ENCODE results near the gene NIPBL. TPM values are rescaled to one million over a fixed set of nuclear protein-coding genes. Genes with fewer than 3 reads are reported as not detected.

Gene NIPBL
- total and polyA plus RNA-seq, 2 of the 8 experiments (the other 6 are each of a cell fraction or from before 2014, with no cell fraction given) = 21.1 to 53.5 TPM

GRCh38 chr5:37111426-37112382 lies 235.1 kb downstream of the NIPBL start:
- Histone ChIP-seq H3K56ac (replicated peaks; ENCODE audit: insufficient read length, low read depth, low read length) (no peak overlapping the region), H3K4me1 (replicated peaks in 1 of 4; ENCODE audit: control insufficient read depth in 3 of 4, insufficient read depth in 4 of 4, low read length in 3 of 4) (no peaks in the 10 kb centered on the region), H2AFZ (ENCODE audit: low read length) (no peak overlapping the region), H2BK20ac (ENCODE audit: low read length) (no peak overlapping the region), H3K79me2 (ENCODE audit: control insufficient read depth in 1 of 2, insufficient read depth in 2 of 2, low read length in 2 of 2) (no peaks in the 10 kb centered on the region), H2BK15ac (ENCODE audit: low read length) (no peak overlapping the region), H4K5ac (ENCODE audit: insufficient read length, low read depth, low read length) (no peak overlapping the region), H3K4me2 (ENCODE audit: insufficient read depth in 1 of 2, low read depth in 2 of 2, low read length in 2 of 2) (no peak overlapping the region), H3K36me3 (ENCODE audit: control insufficient read depth in 2 of 4, insufficient read depth in 4 of 4, low read length in 3 of 4) (peaks cover 0 to 4% (median 0%) of the 10 kb centered on the region in 4 experiments; a peak in 1 of 8 replicates), H4K91ac (replicated peaks; ENCODE audit: insufficient read length, low read length) (no peak overlapping the region), H3K9ac (replicated peaks in 1 of 4; ENCODE audit: extremely low read depth in 1 of 4, low read depth in 3 of 4, low read length in 3 of 4) (peak overlapping the region in 1 of 4 experiments; percentile 8; a peak in 1 of 7 replicates), H3K27me3 (replicated peaks in 1 of 4; ENCODE audit: control insufficient read depth in 3 of 4, extremely low read depth in 1 of 4, insufficient read depth in 3 of 4, low read length in 3 of 4) (no peaks in the 10 kb centered on the region), H3K27ac (ENCODE audit: low read depth, low read length) (no peak overlapping the region), H3K23me2 (ENCODE audit: low read depth, low read length) (no peaks in the 10 kb centered on the region), H3K9me3 (ENCODE audit: insufficient read depth in 2 of 2, low read depth in 1 of 2, low read length in 1 of 2) (no peaks in the 10 kb centered on the region), H3K18ac (ENCODE audit: extremely low read depth, low read length) (no peak overlapping the region), H3K79me1 (ENCODE audit: low read depth, low read length) (no peaks in the 10 kb centered on the region), H3K4me3 (ENCODE audit: extremely low read depth in 1 of 4, insufficient read depth in 2 of 4, low read depth in 3 of 4, low read length in 4 of 4) (no peak overlapping the region), H2BK5ac (ENCODE audit: low read depth, low read length) (no peak overlapping the region), H2BK12ac (ENCODE audit: low read depth, low read length) (no peak overlapping the region), H2AK5ac (ENCODE audit: low read depth, low read length) (no peak overlapping the region), H3K14ac (ENCODE audit: insufficient read length) (no peak overlapping the region), H3K23ac (ENCODE audit: insufficient read length) (no peak overlapping the region), H4K8ac (ENCODE audit: extremely low read depth, insufficient read depth, low read length) (no peak overlapping the region), H3K4ac (replicated peaks; ENCODE audit: insufficient read length, low read depth, low read length) (no peak overlapping the region), H2BK120ac (replicated peaks; ENCODE audit: low read depth, low read length) (no peak overlapping the region), H4K20me1 (replicated peaks in 1 of 2; ENCODE audit: control insufficient read depth in 1 of 2, insufficient read depth in 2 of 2, low read length in 2 of 2) (no peaks in the 10 kb centered on the region)
- FAIRE-seq (no peak), DNase-seq (ENCODE audit: low read depth in 1 of 2, low spot score in 2 of 2) (no peak)
- POLR2A ChIA-PET (ENCODE audit: partially characterized antibody) = no interaction called here
- WGBS, 2 experiments (ENCODE audit: extremely low coverage in 1 of 2, insufficient coverage in 1 of 2, insufficient read length in 1 of 2, insufficient replicate concordance in 2 of 2, low coverage in 1 of 2, low lambda C conversion rate in 2 of 2, missing lambda C conversion rate in 1 of 2) = 93% methylated on average over 4 of the region's 4 CpGs; no CpG with 5 or more reads in 1 of the 2 experiments
- CTCF ChIA-PET (ENCODE audit: partially characterized antibody) = no interaction called here
- TF ChIP-seq, protein P1, sequence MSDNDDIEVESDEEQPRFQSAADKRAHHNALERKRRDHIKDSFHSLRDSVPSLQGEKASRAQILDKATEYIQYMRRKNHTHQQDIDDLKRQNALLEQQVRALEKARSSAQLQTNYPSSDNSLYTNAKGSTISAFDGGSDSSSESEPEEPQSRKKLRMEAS (IDR thresholded peaks at IDR 0.05) = no peak
- TF ChIP-seq CHD2 (IDR thresholded peaks at IDR 0.05; ENCODE audit: low read length) = no peak
- no peak for TF ChIP-seq HDAC2 (IDR thresholded peaks at IDR 0.05; ENCODE audit: borderline replicate concordance in 1 of 2, low read depth in 2 of 2, low read length in 2 of 2)

Measured in H1 (cell line).